Endothelial cell of coronary artery (primary cell): ENCODE measurements around the gene IFT74. TPM values are rescaled to one million over a fixed set of nuclear protein-coding genes. Genes with fewer than 3 reads are reported as not detected.

Experiments used
- total RNA-seq: library from RNA; depleted of rRNA; stranded (reverse); fragments of >200 nt; gene quantifications from 2 replicates; pipeline ENCODE4 v1.2.3, GENCODE V29; 2014

The IFT74 gene
- total RNA-seq, result 8.8 and 9.3 TPM in 2 replicates

DNA sequence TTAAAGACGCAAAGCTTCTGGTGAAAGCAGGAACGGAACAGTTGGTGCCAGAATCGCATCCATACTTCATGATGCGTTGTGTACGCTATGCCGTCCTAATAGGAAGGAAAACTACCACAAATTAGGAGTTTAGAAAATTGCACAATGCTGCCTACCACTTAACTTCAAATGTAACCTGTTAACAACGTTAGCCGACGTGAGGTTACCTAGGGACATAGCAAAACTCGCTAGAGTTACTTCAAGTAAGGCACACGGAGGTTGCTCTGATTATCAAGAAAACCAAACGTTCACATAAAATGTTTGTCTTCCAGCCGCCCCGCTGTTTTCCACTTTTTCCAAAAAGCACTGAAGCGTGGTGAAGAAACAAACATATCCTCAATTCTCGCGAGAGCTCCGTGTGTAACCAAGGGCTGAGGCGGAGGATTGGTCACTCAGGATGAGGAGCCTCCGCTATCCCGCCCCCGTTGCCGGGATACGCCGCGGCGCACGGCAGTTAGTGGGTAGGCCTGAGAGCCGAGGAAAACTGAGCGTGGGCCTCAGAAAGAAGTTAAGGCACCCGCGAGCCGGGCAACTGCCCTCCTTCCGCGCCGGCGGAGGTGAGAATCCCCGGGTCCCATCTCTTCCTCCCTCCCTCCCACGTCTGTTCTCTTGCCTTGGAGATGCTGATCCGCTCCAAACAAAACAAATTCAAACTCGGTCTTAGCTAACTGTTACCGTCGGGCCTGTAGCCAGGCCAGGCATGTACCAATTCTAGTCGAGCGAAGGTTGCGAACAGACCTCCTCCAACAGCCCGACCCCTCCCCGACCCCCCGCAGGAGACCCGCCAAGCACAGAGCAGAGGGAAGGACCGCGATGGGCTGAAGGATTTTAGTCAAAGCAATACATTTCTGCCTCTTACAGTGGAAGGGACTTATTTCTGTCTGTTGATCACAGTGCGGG lies at the start of gene IFT74:
Gene IFT74, plus strand, starts transcription at position 492 of the 939 bp plus-strand sequence. CDS start 5,556 bp downstream, outside the sequence.

DNA sequence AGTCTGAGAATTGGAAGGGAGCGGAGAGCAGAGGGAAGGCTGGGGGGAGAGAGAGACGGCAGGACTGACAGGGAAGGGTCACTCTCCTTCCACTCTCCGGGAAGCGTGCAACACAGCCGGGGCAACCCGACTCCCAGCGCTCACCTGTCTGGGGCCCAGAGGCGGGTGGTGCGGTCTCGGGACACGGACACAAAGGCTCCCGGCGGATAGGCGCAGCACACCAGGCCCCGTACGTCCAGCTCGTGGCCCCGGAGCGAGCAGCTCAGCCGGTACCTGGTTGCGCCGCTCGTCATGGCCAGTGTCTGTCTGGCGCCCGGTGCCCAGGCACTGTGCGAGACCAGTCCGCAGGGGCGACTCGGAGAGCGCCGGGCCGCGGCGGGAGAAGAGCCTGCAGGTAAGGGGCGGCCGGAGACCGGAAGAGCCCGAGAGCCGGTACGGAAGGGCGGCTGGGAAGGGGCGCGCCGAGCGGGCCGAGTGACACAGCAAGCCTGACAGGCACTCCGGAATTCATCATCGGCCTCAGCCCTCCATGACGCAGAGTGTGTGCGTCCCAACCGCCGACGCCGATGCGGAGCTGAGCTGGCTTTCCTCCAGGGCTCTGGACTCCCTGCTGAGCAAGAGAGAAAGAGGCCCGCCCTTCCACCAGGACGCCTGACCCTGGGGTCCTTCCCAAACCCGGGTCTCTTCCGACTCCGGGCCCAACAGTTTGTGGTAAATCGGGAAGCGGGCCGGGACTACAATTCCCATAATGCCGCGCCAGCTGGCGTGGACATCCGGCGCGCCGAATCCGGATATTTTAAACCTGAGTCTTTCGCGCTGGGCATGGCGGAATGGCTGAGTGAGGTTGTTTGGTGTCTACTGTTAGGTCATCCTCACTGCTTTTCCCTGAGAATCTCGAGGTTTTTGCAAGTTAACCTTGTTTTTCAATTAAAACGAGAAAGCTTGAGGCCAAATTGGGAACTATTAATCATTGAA lies 9.2 kb upstream of the IFT74 start, which contains the start of gene PLAA:
Gene PLAA, minus strand, starts transcription at position 490 of the 975 bp plus-strand sequence. Its CDS starts 197 bp downstream, at position 293.

DNA sequence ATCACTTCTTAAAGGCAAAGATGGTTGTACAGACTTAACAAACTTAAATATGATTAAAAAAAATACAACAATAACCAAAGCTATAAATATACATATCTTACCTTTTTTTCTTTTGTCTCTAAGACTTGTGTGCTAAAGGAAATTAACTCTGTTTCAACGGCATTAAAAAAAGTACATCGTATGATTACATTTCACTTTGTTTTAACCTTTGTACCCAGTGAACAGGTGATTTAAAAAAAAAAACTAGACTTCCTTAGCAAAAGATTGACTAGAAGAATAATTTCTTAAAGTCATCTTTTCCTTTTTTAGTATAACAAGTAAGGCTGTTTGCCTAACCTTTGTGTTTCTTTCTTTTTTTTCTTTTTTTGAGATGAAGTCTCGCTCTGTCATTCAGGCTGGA lies 49.3 kb downstream of the IFT74 start, which contains the start of gene LRRC19:
Gene LRRC19, minus strand, starts transcription at position 182 of the 400 bp plus-strand sequence. CDS start 5,978 bp downstream, outside the sequence.

GRCh38 chr9:27108981-27109541 lies 152.8 kb downstream of the IFT74 start, which contains the start of gene TEK:
TSS of gene TEK (plus strand) at chr9:27109225. CDS start at chr9:27109591, 366 bp downstream.

Other genes starting within 250 kb of the IFT74 start
- 12.9 and 19.3 TPM in 2 replicates for gene CAAP1, start 63.6 kb upstream of the IFT74 start, total RNA-seq
- gene PLAA, start 9.2 kb upstream of the IFT74 start, total RNA-seq, result 48.0 and 55.5 TPM in 2 replicates
- not detected in 2 replicates for gene LRRC19, start 49.3 kb downstream of the IFT74 start, total RNA-seq
- 91.3 and 91.8 TPM in 2 replicates for gene TEK, start 152.8 kb downstream of the IFT74 start, total RNA-seq